Measurements from ENCODE around the gene ATL2.

Gene ATL2

DNA sequence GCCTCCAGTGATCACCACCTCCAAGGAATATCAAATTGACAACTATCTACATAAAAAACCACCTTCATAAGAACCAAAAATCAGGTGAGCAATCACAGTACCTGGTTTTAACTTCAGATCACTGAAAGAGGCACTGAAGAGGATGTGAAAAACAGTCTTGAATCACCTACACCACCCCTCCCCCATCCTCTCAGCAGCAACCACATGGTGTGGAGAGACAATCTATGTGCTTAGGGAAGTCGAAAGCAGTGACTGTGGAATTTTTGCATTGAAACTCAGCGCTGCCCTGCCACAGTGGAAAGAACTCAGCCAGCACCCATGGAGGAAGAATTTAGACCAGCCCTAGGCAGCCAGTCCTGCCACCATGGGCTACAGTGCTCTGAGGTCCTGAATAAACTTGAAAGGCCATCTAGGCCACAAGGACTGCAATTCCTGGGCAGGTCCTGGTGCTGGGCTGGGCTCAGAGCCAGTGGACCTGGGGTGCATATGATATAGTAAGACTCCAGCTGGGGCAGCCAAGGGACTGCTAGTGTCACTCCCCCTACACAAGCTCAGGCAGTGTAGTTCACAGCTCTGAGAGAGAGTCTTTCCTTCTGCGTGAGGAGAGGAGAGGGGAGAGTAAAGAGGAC is 75.6 kb downstream of the ATL2 start:
- DNase-seq (ENCODE audit: insufficient read length, low spot score) (no peak), FAIRE-seq (no peak)
- TF ChIP-seq, protein P1, sequence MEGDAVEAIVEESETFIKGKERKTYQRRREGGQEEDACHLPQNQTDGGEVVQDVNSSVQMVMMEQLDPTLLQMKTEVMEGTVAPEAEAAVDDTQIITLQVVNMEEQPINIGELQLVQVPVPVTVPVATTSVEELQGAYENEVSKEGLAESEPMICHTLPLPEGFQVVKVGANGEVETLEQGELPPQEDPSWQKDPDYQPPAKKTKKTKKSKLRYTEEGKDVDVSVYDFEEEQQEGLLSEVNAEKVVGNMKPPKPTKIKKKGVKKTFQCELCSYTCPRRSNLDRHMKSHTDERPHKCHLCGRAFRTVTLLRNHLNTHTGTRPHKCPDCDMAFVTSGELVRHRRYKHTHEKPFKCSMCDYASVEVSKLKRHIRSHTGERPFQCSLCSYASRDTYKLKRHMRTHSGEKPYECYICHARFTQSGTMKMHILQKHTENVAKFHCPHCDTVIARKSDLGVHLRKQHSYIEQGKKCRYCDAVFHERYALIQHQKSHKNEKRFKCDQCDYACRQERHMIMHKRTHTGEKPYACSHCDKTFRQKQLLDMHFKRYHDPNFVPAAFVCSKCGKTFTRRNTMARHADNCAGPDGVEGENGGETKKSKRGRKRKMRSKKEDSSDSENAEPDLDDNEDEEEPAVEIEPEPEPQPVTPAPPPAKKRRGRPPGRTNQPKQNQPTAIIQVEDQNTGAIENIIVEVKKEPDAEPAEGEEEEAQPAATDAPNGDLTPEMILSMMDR (IDR thresholded peaks at IDR 0.05; ENCODE audit: insufficient read depth, missing control alignments) = no peak

DNA sequence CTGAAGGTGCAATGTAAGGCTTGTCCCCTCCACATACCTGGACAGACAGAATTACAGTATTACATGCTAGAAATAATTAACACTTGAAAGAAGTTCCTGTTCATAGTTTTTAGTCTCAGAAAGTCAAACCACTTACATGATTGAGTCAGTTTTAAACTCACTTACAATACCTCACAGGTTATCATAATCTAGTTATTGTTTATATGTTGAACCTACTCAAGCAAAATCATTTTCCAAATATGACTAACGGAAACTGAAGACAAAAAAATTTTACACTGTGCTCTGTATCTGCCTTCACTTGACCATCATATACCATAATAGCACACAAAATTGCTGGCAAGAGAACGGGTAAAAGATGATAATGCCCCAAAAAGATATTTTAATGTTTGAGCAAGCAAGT is 78.5 kb downstream of the ATL2 start:
- DNase-seq (ENCODE audit: insufficient read length, low spot score) (no peak), FAIRE-seq (no peak)
- TF ChIP-seq, protein P1 (IDR thresholded peaks at IDR 0.05; ENCODE audit: insufficient read depth, missing control alignments) = no peak

DNA sequence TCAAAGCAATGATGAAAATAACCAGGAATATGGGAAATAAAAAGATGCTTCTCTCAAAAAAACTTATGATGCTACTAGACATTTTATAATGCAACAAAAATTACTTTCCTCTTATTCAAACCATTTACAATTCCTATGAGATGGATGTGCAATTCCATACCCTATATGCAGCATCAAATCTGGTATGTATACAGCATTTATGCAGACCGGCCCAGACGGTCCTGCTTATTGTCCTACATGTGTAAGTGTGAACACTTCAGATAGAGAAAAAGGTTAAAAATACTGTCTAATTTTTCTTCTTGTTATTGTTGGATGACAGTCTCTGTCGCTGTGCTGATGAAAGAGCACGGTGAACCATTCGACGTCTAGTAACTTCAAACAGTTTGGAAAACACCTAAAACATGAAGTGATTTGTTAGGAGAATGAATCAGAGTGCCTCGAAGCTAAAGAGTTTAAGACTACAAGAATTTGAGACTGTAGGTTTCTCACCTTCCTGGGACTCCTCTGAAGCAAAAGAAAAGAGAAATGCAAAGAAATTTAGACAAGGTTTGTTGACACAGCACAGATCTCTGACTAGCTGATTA is 80.8 kb downstream of the ATL2 start:
- FAIRE-seq = peak; percentile 21
- TF ChIP-seq, protein P1 (IDR thresholded peaks at IDR 0.05; ENCODE audit: insufficient read depth, missing control alignments) = no peak
- DNase-seq (ENCODE audit: insufficient read length, low spot score) = no peak

DNA sequence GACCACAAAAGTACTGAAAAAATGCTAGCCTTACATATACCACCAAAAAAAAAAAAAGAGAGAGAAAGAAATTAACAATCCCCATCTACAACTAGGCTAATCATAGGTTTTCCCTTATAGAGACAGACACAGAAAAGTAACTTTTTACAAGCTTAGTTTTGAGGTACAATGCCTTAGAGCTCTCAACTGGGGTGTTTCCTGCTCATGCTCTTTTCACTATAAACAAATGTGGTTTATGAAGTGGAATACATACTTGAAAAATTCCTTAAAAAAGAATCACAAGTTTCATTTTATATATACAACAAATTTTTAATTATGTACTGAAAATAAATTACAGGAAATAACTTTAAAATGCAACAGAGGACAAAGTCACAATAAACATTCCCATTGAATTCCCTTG is 82.5 kb downstream of the ATL2 start:
- TF ChIP-seq, protein P1 (IDR thresholded peaks at IDR 0.05; ENCODE audit: insufficient read depth, missing control alignments) = no peak
- FAIRE-seq (no peak), DNase-seq (ENCODE audit: insufficient read length, low spot score) (no peak)

DNA sequence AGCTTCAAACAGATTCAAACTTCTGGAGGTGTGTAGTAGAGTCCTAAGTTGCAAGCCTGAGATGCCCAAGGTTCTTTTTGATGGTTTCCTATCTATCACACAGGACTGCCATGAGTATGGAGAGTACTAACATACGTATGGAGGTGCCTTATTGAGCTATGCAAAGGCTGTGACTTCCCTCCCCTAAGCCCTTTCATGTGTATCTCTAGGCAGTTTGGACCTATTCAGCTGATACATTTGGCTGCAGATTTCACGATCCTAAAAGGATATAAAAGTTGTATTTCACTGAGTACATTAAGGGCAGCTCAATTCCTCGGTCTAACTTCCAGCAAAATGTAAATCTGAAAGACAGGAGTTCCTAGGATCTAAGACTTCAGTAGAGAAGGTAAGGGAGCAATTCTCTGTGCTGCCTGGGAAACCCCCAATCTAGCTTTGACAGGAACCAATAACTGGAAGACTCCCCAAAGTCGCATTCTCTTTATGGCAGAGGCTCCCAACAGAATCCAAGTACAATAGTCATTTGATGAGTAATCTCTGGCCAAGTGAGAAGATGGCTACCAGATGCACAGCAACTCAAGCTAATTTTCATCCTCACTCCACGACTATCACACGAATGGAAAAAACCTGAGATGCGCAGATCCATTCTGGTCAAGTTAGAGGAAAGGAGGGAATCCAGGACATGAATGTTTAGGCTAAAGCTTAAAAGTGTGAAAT is 83.8 kb downstream of the ATL2 start:
- FAIRE-seq (no peak), DNase-seq (ENCODE audit: insufficient read length, low spot score) (no peak)
- TF ChIP-seq, protein P1 (IDR thresholded peaks at IDR 0.05; ENCODE audit: insufficient read depth, missing control alignments) = no peak

DNA sequence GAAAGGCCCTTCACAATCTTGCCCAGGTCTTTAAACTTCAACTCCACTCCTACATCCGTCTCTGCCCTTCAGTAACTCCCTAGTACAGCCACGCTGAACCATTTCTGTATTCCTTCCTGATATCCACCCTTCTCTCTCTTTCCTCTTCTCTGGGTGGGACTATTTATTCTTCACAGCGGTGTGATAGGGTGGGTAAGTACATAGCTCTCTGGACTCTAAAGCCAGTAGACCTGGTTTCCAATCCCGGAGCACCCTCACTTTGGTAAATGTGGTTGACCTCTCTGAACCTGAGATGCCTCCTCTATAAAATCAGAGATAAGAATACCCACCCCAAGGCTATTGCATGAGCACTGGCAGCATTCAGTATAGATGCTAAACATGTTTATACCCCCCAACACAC is 86.7 kb downstream of the ATL2 start:
- TF ChIP-seq, protein P1 (IDR thresholded peaks at IDR 0.05; ENCODE audit: insufficient read depth, missing control alignments) = no peak
- FAIRE-seq (no peak), DNase-seq (ENCODE audit: insufficient read length, low spot score) (no peak)

DNA sequence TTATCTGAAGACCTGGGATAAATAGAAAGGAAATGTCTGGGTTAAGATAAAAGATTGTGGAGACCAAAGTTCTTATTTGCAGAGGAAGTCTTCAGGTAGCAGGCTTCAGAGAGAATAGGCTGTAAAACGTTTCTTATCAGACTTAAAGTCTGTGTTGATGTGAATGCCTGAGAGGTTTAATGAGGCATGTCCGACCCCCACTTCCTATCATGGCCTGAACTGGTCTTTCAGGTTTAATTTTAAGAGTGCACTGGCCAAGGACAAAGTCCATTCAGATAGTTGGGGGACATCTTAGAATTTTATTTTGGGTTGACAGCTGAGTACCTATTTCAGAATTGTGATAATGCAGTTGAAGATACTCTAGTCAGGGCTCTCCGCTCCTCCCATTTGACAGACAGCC is 92.1 kb downstream of the ATL2 start:
- no peak for DNase-seq (ENCODE audit: insufficient read length, low spot score)
- TF ChIP-seq, protein P1 (IDR thresholded peaks at IDR 0.05; ENCODE audit: insufficient read depth, missing control alignments) = no peak
- no peak for FAIRE-seq
